CD4-positive, alpha-beta T cell treated with Interleukin-2 at 100 ng/mL for 4 hours (primary cell): ENCODE measurements around the gene PSENEN.
"Not testable (repeated sequence)": the region's sequence is repeated elsewhere in the genome, so short reads cannot be mapped to it uniquely, and the experiment has no call there.

ENCODE experiments used
- DNase-seq: peaks from one replicate; pipeline ENCODE4 v3.0.0-alpha.2; 2020; ENCODE audit warnings: low spot score

PSENEN gene

DNA sequence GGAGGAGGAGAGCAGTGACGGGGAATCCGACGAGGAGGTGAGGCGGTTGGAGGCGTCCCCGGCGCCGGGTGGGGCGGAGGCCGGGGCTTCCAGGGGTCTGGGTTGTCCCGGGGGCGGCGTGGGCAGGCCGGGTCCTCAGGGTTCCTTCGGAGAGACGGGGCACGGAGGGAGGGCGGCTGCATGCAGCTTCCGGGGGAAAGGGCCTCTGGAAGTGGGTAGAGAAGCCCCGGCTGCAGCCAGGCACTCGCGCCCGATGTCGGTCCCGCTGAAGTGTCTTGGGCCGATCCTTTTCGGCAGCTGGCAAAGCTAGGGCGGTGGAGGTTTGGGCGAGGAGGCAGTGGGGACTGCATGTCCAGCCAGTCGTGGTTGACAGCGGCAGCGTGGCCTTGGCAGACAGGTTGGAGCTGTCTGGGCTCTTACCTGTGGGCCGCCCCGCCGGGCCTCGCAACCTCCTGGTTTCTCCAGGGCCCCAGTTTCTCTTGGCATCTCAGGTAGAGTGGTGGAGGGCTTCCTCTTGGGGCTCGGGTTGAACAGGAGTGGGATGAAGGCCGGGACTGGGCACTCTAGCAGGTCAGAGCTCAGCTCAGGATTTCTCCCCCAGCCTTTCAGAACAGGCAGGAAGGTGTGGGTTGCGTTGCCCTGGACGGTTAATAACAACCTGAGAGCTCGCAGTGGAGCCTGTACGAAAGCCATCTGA, 27.0 kb upstream of the PSENEN start:
- DNase-seq = peak; percentile 19

DNA sequence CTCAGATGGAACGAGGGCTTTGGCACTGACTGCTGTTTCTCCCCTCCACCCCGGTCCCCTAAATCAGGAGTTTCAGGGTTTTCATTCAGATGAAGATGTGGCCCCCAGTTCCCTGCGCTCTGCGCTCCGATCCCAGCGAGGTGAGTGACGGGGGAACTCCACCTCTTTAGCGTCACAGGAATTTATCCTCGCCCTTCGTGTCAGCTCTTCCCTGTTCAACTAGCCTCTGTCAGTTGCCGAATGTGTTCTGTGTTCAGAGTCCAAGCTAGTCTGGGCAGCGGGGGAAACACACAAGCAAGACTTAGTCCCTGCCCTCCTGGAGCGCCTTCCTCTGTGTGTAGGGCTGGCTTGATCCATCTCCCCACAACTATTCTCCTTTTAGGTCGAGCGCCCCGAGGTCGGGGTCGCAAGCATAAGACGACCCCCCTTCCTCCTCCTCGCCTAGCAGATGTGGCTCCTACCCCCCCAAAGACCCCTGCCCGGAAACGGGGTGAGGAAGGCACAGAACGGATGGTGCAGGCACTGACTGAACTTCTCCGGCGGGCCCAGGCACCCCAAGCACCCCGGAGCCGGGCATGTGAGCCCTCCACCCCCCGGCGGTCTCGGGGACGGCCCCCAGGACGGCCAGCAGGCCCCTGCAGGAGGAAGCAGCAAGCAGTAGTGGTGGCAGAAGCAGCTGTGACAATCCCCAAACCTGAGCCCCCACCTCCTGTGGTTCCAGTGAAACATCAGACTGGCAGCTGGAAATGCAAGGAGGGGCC, 25.9 kb upstream of the PSENEN start:
- DNase-seq = no peak

DNA sequence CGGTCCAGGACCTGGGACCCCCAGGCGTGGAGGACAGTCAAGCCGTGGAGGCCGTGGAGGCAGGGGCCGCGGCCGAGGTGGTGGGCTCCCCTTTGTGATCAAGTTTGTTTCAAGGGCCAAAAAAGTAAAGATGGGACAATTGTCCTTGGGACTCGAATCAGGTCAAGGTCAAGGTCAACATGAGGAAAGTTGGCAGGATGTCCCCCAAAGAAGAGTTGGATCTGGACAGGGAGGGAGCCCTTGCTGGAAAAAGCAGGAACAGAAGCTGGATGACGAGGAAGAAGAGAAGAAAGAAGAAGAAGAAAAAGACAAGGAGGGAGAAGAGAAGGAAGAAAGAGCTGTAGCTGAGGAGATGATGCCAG, 25.3 kb upstream of the PSENEN start:
- DNase-seq = no peak

DNA sequence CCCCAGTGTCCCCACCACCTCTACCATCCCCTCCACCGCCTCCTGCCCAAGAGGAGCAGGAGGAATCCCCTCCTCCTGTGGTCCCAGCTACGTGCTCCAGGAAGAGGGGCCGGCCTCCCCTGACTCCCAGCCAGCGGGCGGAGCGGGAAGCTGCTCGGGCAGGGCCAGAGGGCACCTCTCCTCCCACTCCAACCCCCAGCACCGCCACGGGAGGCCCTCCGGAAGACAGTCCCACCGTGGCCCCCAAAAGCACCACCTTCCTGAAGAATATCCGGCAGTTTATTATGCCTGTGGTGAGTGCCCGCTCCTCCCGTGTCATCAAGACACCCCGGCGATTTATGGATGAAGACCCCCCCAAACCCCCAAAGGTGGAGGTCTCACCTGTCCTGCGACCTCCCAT, 24.8 kb upstream of the PSENEN start:
- DNase-seq = no peak

DNA sequence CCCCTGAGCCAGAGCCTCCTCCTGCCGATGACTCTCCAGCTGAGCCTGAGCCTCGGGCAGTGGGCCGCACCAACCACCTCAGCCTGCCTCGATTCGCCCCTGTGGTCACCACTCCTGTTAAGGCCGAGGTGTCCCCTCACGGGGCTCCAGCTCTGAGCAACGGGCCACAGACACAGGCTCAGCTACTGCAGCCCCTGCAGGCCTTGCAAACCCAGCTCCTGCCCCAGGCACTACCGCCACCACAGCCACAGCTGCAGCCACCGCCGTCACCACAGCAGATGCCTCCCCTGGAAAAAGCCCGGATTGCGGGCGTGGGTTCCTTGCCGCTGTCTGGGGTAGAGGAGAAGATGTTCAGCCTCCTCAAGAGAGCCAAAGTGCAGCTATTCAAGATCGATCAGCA, 24.1 kb upstream of the PSENEN start:
- no peak for DNase-seq

DNA sequence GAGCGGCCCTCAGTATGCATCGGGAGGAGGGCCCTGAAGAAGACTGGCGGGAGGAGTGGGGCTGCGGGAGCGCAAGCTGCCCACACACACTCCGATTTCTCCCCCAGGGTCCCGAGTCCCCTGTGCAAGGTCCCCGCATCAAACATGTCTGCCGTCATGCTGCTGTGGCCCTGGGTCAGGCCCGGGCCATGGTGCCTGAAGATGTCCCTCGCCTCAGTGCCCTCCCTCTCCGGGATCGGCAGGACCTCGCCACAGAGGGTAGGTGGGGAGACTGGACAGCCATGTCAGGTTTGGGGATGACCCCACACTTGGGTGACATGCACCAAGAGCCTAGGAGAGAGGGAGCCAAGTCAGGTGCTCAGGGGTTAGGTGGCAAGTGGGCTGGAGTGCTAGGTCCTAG, 23.0 kb upstream of the PSENEN start:
- no peak for DNase-seq

DNA sequence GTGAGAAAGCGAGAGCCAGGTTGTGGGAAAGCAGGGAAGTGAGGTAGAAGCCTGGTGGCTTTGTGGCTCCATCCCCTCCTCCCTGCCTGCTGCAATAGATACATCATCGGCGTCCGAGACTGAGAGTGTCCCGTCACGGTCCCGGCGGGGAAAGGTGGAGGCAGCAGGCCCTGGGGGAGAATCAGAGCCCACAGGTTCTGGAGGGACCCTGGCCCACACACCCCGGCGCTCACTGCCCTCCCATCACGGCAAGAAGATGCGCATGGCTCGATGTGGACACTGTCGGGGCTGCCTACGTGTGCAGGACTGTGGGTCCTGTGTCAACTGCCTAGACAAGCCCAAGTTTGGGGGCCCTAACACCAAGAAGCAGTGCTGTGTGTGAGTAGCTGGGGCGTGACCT, 22.6 kb upstream of the PSENEN start:
- no peak for DNase-seq

DNA sequence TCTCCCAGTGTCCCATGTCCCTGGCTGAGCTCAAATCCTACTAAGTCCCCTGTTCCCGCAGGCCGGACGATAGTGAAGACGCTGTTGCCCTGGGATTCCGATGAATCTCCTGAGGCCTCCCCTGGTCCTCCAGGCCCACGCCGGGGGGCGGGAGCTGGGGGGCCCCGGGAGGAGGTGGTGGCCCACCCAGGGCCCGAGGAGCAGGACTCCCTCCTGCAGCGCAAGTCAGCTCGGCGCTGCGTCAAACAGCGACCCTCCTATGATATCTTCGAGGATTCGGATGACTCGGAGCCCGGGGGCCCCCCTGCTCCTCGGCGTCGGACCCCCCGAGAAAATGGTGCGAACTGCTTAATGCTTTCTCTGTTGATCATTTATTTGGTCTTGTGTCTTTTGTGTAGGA, 21.8 kb upstream of the PSENEN start:
- no peak for DNase-seq

DNA sequence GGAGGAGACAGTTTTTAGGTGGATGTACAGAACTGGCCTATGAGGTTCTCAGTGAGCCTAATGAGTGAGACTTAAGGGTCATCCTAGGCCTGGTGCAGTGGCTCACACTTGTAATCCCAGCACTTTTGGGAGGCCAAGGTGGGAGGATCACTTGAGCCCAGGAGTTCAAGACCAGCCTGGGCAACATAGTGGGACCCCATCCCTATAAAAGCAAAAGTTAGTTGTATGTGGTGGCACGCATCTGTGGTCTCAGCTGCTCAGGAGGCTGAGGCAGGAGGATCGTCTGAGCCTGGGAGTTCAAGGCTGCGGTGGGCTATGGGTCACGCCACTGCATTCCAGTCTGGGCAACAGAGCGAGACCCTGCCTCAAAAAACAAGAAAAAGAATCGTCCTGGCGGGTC, 21.3 kb upstream of the PSENEN start:
- not testable (repeated sequence) for DNase-seq

DNA sequence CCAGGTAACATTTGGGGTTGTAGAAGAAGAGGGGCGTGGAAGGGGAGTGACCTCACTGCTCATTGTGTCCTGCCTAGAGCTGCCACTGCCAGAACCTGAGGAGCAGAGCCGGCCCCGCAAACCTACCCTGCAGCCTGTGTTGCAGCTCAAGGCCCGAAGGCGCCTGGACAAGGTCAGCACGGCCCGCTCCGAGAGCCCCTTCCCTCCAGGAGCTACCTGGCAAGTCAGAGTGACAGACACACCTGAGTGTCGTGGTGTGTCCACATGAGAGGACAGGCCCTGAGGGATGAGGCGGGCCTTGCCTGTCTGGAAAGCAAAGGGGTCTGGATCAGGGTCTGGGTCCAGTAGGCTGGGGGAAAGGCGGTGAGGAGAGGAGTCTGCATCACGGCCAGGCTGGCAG, 20.9 kb upstream of the PSENEN start:
- no peak for DNase-seq

DNA sequence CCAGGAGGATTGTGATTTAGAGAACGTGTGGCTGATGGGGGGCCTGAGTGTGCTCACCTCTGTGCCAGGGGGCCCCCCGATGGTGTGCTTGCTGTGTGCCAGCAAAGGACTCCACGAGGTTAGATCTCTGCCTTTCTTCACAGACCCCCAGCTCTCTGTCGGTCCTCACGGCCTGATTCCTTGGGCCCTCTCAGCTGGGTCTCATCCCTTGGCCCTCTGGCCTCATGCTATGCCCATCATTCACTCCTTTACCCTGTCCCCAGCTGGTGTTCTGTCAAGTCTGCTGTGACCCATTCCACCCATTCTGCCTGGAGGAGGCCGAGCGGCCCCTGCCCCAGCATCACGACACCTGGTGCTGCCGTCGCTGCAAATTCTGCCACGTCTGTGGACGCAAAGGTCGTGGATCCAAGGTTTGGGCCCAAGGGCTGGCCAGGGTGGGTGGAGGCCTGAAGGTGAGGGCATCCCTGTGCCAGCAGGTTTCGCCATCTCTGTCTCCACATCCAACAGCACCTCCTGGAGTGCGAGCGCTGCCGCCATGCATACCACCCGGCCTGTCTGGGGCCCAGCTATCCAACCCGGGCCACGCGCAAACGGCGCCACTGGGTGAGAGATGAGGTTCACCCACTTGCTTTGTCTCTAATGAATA, 20.1 kb upstream of the PSENEN start:
- no peak for DNase-seq

DNA sequence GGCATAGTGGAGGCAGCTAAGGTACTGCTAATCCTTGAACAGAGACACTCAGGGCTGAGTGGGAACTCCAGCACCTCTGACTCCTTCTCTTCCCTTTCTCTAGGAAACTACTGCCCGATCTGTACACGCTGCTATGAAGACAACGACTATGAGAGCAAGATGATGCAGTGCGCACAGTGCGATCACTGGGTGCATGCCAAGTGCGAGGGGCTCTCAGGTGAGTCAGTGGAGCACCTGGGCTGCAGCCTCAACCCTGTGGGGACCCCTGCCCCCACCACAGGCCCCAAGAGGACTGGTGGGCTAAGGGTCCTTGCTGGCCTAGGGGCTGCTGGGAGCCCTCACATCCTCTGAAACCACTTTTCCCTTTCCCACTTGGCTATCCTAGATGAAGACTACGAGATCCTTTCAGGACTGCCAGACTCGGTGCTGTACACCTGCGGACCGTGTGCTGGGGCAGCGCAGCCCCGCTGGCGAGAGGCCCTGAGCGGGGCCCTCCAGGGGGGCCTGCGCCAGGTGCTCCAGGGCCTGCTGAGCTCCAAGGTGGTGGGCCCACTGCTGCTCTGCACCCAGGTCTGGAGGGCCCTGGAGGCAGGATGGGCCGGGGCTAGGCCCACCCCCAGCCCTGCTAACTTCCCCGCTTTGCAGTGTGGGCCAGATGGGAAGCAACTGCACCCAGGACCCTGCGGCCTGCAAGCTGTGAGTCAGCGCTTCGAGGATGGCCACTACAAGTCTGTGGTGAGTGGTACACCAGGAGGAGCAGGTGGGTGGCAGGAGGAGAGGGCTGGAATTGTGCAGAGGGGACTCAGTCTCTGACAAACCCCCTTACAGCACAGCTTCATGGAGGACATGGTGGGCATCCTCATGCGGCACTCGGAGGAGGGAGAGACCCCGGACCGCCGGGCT, 18.1 kb upstream of the PSENEN start:
- DNase-seq = no peak

DNA sequence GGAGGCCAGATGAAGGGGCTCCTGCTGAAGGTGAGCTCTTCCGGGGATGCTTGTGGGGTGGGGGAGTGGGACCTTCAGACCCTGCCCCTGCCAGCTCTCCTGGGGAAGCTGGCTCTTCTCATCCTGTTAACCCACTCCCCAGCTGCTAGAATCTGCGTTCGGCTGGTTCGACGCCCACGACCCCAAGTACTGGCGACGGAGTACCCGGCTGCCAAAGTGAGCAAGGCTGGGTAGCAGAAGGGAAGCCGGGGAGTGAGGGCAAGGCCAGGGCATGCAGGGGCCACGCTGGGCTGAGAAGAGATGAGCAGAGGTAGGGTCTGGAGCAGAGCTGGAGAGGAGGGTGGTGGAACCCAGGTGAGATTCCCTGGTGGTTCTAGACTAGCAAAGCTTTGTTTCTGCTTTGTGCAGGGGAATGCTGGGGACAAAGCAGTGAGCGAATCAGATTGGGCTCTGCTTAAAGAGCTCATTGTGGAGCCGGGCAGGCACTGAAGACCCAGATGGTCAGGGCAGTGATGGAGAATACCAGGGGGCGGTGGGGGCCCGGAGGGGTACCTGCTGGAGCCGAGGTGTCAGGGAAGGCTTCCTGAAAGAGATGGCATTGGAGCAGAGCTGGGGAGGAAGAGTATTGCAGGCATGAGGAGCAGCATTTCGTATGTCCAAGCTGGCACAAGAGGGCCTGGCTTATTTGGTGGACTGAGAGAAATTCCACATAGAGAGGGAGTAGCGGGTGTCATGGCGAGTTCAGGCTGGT, 17.3 kb upstream of the PSENEN start:
- no peak for DNase-seq

DNA sequence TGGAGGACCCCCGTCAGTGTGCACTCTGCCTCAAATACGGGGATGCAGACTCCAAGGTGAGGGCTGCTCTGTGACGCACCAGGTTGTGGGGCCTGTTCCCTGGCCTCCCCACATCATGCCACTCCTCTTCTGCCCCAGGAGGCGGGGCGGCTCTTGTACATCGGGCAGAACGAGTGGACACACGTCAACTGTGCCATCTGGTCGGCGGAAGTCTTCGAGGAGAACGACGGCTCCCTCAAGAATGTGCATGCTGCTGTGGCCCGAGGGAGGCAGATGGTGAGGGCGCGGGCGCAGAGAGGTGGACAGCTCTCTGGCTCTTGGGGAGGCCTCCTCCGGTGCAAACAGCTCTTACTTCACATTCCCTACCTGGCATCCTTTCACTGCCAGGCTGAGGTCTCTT, 16.4 kb upstream of the PSENEN start:
- no peak for DNase-seq

DNA sequence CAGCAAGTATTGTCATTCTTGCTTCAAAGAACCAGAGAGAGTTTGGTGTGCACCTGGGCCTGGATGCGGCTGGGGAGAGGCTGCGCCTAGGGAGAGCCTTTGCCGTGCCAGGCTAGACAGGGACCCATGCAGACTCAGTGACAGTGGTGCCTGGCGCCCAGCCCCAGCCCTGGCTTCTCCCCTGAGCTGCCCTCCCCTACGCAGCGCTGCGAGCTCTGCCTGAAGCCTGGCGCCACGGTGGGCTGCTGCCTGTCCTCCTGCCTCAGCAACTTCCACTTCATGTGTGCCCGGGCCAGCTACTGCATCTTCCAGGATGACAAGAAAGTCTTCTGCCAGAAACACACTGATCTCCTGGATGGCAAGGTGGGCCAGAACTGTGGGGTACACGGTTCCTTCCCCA, 15.7 kb upstream of the PSENEN start:
- DNase-seq = no peak

DNA sequence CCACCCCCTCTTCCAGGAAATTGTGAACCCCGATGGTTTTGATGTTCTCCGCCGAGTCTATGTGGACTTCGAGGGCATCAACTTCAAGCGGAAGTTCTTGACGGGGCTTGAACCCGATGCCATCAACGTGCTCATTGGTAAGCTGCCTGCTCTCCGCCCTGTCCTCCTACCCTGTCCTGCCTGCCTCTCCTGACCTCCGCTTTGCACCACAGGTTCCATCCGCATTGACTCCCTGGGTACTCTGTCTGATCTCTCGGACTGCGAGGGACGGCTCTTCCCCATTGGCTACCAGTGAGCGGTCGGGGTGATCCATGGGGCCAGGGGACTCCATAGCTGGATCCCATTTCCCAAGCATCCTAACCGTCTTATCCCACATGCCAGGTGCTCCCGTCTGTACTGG, 15.1 kb upstream of the PSENEN start:
- DNase-seq = no peak

DNA sequence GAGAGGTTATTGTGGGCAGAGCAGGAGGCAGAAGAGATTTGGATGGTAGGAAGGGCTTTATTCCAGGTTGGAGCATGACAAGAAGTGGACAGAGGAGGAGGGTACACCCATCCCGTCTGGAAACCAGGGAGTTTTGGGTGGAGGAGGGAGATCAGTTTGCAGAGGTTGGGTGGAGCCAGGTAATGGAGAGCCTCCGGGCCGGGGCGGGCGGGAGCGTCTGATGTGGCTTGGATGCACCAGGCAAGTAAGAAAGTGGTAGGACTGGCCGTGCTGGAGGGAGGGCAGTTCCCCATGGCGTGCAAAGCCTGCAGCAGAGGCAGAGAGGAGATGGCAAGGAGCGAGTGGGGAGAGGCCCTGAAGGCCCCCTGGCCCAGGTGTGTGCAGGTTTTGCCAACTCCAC, 14.1 kb upstream of the PSENEN start:
- DNase-seq = no peak

DNA sequence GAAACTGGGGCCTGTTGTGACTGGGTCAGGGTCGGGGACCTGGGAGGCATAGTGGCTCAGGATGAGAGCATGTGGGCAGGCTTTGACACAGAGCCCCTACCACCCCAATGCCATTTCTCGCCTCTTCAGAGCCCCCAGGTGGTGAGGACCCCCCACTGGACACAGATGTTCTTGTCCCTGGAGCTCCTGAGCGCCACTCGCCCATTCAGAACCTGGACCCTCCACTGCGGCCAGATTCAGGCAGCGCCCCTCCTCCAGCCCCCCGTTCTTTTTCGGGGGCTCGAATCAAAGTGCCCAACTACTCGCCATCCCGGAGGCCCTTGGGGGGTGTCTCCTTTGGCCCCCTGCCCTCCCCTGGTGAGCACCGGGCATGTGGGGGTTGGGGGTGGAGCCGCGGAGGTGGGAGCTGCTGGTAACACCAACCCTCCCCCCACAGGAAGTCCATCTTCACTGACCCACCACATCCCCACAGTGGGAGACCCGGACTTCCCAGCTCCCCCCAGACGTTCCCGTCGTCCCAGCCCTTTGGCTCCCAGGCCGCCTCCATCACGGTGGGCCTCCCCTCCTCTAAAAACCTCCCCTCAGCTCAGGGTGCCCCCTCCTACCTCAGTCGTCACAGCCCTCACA, 13.6 kb upstream of the PSENEN start:
- no peak for DNase-seq

DNA sequence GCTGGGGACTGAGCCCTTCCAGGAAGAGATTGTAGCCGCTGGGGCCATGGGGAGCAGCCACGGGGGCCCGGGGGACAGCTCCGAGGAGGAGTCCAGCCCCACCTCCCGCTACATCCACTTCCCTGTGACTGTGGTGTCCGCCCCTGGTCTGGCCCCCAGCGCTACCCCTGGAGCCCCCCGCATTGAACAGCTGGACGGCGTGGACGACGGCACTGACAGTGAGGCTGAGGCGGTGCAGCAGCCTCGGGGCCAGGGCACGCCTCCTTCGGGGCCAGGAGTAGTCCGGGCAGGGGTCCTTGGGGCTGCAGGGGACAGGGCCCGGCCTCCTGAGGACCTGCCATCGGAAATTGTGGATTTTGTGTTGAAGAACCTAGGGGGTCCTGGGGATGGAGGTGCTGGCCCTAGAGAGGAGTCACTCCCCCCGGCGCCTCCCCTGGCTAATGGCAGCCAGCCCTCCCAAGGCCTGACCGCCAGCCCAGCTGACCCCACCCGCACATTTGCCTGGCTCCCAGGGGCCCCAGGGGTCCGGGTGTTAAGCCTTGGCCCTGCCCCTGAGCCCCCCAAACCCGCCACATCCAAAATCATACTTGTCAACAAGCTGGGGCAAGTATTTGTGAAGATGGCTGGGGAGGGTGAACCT, 12.8 kb upstream of the PSENEN start:
- DNase-seq = no peak

DNA sequence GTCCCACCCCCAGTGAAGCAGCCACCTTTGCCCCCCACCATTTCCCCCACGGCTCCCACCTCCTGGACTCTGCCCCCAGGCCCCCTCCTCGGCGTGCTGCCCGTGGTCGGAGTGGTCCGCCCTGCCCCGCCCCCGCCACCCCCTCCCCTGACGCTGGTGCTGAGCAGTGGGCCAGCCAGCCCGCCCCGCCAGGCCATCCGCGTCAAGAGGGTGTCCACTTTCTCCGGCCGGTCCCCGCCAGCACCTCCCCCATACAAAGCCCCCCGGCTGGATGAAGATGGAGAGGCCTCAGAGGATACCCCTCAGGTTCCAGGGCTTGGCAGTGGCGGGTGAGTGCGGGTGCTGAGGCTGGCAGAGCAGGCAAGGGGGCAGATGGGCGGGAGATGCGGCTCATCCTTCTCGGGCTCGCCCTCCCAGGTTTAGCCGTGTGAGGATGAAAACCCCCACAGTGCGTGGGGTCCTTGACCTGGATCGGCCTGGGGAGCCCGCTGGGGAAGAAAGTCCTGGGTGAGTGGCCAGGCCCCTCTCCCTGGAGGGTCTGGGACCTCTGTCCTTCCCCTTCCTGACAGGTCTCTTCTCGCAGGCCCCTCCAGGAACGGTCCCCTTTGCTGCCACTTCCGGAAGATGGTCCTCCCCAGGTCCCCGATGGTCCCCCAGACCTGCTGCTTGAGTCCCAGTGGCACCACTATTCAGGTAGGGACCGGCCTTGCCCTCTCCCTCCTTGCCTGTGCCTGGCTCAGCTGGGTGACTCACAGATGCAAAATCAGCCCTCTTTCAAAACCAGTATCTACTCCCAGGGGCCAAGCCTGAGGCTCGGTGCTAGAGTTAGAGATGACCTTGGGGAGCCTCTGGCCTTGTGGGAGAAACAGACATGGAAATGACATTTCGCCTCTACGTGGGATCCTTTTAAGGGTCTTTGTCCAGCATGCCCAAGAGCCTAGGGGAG, 12.0 kb upstream of the PSENEN start:
- no peak for DNase-seq
